Measurements from ENCODE around the gene DMBX1.

The DMBX1 gene

GRCh38 chr1:46484783-46485490 lies 4.7 kb upstream of the DMBX1 start:
- DNase-seq, result no peak

- DNase-seq, result no peak
These were observed 3.8 kb upstream of the DMBX1 start for GRCh38 chr1:46485564-46486431.

DNA sequence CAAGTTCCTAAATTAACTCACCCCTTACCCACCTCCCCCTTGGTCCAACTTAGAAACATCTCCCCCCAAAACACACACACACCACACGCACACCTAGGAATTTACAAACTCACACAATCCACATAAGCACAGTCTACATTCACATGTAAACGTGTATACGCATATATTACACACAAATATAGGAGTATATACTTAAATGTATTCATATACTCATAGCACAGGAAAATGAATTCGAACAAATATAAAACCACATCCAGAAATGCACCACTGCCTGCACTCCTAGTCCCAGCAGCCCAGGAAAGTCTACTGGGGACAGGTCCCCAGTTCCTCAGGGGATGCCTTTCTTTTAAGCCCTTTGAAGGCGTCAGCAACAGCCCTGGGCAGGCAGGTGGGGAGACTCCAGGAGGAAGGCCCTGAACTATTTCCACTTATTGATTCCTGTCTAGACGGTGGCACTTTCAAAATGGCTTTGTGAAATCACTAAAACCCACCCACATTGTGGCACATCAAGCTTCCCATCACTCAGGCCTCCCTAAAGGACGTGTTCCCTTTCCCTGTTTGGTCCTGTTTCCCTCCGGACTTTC lies 3.1 kb upstream of the DMBX1 start:
- no peak for DNase-seq

DNA sequence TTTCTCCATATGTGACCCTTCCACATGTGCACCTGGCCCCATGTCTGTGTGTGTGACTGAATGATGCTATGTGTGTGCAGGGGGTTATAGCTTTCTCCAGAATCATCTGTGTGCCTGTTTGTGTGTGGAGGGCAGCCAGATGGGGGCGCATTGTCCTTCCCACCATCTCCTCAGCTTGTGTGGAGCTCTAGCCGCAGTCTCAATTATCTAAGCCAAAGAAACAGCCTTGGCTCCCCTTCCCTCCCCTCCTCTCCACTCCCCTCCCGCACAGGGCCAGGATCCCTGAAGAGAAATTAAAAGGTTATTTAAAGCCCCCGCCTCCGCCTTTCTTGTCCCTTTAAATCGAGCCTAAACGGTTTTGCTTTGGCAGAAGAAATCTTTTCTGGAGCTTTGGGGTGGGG lies 1.8 kb upstream of the DMBX1 start:
- no peak for DNase-seq

DNA sequence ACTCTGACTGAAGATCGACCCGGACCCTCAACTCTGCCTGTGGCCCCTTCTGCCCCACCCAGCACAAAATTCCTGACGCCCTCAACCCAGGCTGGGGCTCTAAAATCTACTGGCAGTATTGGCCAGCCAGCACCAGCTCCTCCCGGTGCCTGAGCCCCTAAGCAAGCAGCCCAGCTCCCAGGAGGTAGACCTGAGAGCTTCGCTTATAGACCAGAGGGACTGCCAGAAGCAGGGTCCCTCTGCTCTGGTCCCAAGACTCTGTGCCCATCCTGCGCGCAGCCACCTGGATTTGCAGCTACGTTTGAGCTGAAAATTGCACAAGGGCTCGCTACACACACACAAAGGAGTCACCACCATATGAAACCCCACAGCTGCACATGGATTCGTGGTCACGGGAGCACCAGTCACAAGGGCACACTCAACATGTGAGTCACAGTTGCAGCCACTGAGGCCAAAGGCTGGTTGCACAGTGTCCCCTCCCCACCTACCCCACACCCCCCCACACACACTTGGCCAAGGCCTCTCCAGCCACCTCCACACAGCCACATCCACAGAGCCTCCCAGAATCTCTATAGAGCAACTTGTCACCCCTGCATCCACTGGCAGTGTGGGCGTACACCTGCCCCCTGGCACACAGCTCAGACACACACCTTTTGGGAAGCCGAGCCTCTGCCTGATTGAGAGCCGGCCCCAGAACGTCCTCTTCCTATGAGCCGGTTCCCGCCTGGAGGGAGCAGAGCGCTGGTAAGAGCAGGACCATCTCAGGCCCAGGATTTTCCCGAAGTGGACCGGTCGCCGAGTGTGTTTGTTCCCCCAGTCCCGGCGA lies 1.1 kb upstream of the DMBX1 start:
- no peak for DNase-seq

DNA sequence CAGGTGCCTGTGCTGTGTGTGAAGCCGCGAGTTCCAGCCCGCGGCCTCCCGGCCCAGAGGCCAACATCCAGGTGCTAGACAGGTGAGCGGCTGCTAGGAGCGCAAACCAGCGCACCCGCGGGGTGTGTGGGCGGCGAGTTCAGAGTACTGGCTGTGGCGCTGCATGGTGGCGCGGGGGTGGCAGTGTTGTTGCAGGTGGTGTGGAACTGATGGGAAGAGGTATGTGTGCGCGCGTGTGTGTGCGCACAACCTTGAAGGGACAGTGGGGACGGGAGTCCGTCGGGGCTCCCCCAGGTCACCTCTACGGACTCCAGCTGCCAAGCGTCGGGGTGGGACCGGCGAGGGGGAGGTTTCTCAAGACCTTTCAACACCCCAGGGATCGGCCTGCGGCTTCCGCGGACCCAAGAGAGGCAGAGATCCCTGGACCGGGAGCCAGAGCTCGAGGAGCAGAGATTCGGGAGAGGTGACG lies 433 bp upstream of the DMBX1 start:
- DNase-seq, result no peak

- no peak for DNase-seq
These were observed 695 bp downstream of the DMBX1 start for GRCh38 chr1:46490406-46490655.

GRCh38 chr1:46490656-46491442 lies 1.2 kb downstream of the DMBX1 start:
- no peak for DNase-seq

GRCh38 chr1:46491443-46492268 lies 2.0 kb downstream of the DMBX1 start:
- DNase-seq, result no peak

- no peak for DNase-seq
These were observed 2.7 kb downstream of the DMBX1 start for GRCh38 chr1:46492269-46492853.

GRCh38 chr1:46492871-46493270 lies 3.2 kb downstream of the DMBX1 start:
- no peak for DNase-seq

DNA sequence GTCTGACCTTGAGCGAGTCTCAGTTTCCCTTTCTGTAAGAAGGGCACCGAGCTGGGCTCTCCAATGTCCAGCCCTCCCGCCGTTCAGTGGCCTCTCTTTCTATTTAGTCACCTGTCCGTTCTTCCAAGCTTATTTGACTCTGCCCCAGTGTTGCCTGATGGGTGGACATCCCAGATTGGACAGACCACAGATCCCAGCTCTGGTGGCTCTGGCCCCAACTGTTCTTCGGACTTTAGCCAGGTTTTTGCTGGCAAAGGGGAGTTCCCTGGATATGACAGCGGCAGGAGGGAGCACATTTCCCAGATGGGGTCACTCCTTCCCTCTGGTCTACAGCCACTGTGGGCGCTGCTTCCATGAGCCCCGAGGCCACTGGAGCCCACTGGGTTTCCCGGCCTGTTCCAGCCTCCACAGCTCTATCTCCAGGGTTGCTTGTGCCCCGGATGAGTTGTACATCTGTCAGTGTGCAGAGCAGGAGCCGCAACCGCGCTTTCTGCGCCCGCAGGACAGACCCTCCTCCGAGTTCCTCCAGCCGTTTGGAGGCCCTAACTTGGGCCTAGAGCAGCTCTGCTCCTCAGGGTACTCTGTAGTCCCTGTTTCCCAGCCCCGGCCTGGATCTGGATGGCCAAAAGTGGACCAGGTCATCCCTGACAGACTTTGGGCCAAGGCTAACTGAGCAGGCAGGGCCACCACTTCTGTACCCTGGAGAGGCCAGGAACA lies 3.8 kb downstream of the DMBX1 start:
- no peak for DNase-seq

DNA sequence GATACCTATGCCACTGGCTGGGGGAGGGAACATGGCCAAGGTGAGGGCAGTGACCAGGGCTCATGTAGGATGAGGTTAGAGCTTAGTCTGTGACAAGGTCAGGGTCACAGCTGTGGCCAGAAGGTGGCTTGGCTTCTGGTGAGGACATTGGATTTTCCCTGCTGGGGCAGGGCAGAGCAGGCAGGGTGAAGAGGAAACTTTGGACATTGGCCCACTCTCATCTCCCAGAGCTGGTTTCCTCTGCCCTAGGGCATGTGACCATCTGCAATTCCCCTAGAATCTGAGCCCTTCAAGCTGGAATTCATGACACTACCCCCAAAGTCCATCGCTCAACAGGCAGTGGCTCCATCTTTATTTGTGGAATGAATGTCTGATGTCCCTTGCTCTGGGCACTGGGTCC lies 5.3 kb downstream of the DMBX1 start:
- DNase-seq, result no peak

- DNase-seq, result no peak
These were observed 6.1 kb downstream of the DMBX1 start for GRCh38 chr1:46495778-46496177.

- DNase-seq, result no peak
These were observed 6.9 kb downstream of the DMBX1 start for GRCh38 chr1:46496505-46496904.

DNA sequence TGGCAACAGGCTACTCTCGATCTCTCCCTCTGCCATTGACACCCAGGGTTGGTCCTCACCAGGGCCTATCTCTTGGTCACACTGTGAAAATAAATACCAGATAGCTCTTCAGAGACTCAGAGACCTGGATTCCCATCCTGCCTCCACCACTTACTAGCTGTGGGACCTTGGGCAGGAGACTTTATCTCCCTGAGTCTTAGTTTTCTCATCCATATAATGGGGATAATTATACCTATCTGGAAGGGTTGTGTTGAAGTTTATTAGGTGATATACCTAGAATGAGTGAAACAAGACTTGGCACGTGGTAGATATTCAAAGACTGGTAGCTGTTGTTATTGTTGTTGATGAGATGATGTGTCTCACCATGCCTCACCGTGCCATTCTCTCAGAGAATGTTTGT lies 7.4 kb downstream of the DMBX1 start:
- no peak for DNase-seq

- no peak for DNase-seq
These were observed 8.0 kb downstream of the DMBX1 start for GRCh38 chr1:46497665-46498064.

- DNase-seq, result no peak
These were observed 11.9 kb downstream of the DMBX1 start for GRCh38 chr1:46501528-46501927.

DNA sequence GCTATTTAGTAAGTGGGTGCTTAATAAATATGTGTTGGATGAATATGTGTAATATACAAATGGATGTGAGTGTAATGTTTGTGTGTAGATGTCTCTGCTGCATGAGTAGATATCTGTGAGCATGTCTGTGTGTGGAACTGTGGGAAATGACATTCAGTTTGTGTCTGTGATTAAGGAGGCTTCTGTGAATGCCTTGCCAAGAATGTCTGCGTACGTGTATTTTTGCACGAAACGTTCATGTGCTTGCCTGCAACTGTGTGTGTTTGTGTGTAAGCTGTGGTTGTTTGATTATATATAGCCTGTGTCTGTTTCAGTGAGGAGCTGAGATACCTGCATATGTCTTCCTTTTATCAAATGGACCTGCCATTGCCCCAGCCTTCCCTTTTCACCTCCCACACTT lies 13.8 kb downstream of the DMBX1 start:
- DNase-seq, result no peak

DNA sequence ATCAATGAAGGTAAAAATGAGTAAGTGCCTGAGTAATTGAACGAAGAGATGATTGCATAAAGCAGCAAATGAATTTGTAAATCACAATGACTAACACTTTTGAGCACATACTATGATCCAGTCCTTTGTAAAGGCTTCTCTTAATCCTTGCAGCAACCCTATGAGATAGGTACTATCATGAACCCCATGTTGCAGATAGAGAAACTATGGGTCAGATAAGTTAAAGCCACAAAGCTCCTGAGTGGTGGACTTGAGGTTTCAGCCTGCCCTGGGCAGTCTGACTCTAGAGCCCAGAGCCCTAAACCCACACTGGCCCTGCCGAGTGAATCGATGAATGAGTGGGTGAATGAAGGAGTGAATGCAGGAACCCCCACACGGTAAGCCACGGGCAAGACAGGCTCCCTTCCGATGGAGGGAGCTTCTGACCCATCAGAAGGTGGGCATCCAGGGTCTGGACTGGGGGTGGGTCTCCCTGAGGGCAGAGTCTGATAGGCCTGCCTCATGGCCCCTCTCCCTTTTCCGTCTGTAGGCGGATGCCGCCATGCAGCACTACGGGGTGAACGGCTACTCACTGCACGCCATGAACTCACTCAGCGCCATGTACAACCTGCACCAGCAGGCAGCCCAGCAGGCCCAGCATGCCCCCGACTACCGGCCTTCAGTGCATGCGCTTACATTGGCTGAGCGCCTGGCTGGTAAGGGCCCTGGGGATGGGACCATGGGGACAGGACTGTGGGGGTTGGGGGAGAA lies 17.0 kb downstream of the DMBX1 start:
- DNase-seq, result no peak
